HT-29 (cell line): ENCODE results near the gene MYL7. TPM values are rescaled to one million over a fixed set of nuclear protein-coding genes. Genes with fewer than 3 reads are reported as not detected.

ENCODE experiments used
- DNase-seq: peaks from one replicate; pipeline ENCODE4 v3.0.0-alpha.2; 2015; ENCODE audit warnings: low spot score
- total RNA-seq: library from RNA; depleted of rRNA; stranded (reverse); fragments of >200 nt; shearing (Covaris generic); gene quantifications from 2 replicates; pipeline ENCODE4 v1.2.3, GENCODE V29; 2014

MYL7 gene
- total RNA-seq, 1 experiment from 2014 or later: not detected

- DNase-seq: no peak
Measured at GRCh38 chr7:44112997-44113763, 28.0 kb downstream of the MYL7 start.

DNA sequence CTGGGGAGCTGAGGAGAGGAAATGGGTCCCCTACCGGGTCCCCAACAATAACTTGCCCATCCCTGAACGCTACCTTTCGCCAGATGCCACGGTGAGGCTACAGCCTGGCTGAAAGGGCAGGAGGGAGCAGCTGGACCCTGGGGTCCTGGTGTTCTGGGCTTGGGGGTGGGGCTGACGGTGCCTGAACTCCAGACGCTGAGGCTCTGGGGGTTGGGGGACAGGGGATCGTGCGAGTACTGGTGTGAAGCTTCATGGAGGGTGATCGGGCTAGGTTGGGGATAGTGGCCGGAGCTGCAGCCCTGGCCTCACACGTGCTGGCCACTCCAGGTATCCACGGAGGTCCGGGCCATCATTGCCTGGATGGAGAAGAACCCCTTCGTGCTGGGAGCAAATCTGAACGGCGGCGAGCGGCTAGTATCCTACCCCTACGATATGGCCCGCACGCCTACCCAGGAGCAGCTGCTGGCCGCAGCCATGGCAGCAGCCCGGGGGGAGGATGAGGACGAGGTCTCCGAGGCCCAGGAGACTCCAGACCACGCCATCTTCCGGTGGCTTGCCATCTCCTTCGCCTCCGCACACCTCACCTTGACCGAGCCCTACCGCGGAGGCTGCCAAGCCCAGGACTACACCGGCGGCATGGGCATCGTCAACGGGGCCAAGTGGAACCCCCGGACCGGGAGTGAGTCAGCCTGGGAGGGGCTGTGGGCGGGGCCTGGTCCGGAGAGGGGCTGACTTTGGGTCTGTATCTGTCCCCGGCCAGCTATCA lies 28.7 kb downstream of the MYL7 start:
- DNase-seq: no peak

DNA sequence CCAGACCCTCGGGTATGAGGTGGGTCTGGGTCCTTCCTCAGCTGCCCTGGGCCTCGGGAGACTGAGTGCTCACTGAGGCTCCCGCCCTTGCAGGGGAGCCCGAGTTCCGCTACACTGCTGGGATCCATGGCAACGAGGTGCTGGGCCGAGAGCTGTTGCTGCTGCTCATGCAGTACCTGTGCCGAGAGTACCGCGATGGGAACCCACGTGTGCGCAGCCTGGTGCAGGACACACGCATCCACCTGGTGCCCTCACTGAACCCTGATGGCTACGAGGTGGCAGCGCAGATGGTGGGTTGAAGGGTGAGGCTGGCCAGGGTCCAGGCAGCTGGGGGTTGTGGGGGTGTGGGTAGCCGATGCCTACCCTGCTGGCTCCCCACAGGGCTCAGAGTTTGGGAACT lies 29.4 kb downstream of the MYL7 start:
- DNase-seq: no peak

GRCh38 chr7:44110719-44111635 lies 30.2 kb downstream of the MYL7 start:
- no peak for DNase-seq

DNA sequence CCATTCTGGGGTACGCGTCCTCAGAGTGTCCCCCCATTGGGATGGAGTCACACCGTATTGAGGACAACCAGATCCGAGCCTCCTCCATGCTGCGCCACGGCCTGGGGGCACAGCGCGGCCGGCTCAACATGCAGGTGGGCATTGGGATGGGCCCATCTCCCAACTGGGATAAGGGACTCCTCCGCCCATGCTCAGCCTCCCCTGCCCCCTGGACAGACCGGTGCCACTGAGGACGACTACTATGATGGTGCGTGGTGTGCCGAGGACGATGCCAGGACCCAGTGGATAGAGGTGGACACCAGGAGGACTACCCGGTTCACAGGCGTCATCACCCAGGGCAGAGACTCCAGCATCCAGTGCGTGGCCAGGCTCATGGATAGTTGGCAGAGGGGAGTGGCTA lies 31.1 kb downstream of the MYL7 start:
- DNase-seq: no peak

- DNase-seq: no peak
Measured at GRCh38 chr7:44108768-44109750, 32.1 kb downstream of the MYL7 start.

- DNase-seq: no peak
Measured at GRCh38 chr7:44107961-44108767, 33.0 kb downstream of the MYL7 start.

DNA sequence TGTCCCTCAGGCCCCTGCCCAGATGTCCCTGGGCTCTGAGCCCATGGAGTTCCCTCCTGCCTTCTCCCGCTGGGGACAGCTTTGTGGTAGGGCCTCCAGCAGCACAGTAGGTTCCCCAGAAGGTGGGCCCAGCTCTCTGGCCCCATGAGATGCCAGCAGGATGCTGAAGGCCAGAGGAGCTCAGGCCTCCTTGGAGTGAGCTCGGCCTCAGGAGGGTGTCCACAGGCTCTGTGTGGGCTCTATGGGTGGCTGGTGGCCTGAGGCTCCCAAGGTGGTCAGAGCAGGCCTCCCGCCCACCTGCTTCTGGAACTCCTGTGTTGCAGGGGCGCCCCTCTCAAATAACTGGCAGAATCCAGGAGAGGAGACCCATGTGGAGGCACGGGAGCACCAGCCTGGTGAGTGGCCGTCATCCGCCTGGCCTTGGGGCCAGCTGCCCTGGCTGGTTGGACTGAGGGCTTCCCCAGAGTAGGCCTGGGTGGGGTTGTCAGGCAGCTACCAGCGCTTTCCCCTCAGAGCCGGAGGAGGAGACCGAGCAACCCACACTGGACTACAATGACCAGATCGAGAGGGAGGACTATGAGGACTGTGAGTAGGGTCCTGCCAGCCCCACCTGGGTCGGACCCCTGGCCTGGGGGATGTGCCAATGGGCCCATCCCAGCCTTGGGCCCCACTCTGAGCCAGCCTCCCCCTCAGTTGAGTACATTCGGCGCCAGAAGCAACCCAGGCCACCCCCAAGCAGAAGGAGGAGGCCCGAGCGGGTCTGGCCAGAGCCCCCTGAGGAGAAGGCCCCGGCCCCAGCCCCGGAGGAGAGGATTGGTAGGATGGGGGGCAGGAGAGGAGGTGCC lies 33.8 kb downstream of the MYL7 start:
- no peak for DNase-seq

GRCh38 chr7:44106311-44107065 lies 34.6 kb downstream of the MYL7 start:
- no peak for DNase-seq

DNA sequence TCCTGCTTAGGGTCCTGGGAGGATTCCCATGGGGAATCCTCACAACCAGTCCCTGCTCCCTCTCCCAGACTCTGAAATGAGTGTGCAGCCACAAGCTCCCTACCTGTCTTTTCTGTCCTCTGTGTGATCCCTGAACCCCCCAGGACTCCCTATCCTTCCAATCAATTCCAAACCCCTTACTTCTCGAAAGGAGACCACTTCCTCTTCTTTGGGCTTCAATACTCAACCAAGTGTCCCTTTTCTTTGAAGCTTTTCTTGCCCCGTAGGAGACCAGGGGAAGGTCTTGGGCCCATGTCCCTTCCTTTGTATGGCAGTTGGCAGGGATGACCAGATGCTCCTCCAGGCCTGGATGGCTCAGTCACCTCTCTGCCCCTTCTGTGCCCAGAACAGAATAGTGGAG lies 35.3 kb downstream of the MYL7 start:
- DNase-seq: no peak

DNA sequence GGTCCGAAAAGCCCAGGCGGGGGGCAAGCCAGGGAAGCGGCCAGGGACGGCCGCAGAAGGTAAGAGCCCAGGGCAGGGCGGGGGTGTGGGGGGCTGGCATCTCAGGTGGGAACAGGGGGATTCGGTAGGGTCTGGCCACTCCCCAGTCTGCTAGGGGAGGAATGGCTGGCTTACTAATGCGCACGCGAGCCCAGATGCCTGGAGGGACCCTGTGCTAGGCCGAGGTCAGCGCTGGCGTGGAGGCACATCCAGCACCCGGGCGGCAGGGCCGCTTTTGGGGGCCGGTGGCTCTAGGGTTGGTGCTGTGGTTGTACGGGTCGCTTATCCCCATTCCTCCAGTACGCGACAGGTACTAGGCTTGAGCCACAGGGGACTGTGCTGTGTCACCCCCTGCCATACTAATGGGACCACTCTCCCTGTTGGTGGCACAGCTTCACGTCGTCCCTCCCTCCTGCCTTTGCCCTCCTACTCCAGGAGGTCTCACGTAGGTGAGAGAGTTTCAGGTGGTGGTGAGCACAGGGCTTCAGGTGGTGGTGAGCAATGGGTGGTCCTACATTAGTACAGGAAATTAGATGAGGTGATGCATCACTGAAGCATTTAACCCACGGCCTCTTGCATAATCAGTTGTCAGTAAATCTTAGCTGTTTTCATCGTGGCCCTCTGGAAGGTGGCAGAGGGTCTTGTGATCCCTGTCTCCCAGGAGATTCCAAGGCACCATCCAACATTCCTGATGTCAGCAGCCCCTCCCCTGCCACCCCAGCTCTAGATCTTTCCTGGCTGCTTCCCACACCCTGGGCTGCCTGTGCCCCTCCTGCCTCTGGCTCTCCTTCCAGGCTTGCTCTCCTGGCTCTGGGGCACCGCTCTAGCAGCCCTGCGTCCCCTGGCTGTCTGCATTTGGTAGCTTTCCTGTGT lies 36.0 kb downstream of the MYL7 start:
- DNase-seq: no peak

- DNase-seq: no peak
Measured at GRCh38 chr7:44103923-44104859, 36.9 kb downstream of the MYL7 start, which contains the start of gene AEBP1. AEBP1 (plus strand) TSS chr7:44104345; CDS start chr7:44104666, 321 bp downstream.

DNA sequence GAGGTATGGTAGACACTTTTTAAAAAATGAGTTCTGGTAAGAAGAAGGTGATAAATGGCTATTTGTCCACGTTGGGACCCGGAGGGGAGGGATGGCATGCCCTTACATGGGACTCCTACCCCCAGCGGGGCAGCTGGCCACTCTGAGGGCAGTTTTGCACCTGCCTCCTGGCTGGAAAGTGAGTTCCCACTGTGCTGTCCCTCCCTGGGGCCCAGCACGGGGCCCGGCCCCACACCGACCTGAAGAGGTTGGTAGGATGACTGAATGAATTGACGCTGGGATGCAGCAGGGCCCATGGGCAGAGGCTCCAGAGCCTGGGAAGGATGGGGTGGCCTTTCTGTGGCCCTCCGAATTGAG lies 37.6 kb downstream of the MYL7 start:
- DNase-seq: no peak

GRCh38 chr7:44102846-44103565 lies 38.1 kb downstream of the MYL7 start:
- no peak for DNase-seq
